ENCODE results near the gene LY6G6C. TPM values are rescaled to one million over a fixed set of nuclear protein-coding genes. Genes with fewer than 3 reads are reported as not detected.

The LY6G6C gene
- total RNA-seq, 1 experiment from 2014 or later: not detected

DNA sequence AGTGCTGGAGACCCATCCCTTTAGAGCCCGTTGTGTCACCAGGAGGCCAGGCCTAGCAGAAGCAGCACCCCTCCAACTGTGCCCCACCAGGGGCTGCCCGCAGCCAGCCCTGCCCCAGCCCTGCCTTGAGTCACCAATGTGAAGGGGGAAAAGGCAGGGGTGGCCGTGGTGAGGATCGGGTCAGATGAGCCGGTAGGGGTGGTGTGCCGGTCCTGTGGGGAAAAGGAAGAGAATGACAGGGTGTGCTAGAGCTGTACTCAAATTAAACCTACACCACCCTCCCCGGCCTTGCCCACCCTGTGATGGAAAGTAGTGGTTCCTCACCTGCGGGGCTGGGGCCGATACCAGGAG is 44.0 kb upstream of the LY6G6C start:
- Mint-ChIP-seq H3K9me3 (ENCODE audit: low read depth, unreplicated experiment) (no peaks in the 10 kb centered on the region), H3K36me3 (ENCODE audit: insufficient read depth, unreplicated experiment) (peaks cover 32% of the 10 kb centered on the region), H3K27me3 (ENCODE audit: unreplicated experiment) (no peaks in the 10 kb centered on the region), H3K4me1 (ENCODE audit: low read depth, unreplicated experiment) (peaks cover 21% of the 10 kb centered on the region), H3K27ac (ENCODE audit: unreplicated experiment) (no peak overlapping the region), H3K4me3 (ENCODE audit: low read depth, unreplicated experiment) (no peak overlapping the region)
- DNase-seq: no peak
- intact Hi-C loops (cut with micrococcal nuclease; ENCODE audit: unreplicated experiment): no loop called here
- TF ChIP-seq, protein P1, sequence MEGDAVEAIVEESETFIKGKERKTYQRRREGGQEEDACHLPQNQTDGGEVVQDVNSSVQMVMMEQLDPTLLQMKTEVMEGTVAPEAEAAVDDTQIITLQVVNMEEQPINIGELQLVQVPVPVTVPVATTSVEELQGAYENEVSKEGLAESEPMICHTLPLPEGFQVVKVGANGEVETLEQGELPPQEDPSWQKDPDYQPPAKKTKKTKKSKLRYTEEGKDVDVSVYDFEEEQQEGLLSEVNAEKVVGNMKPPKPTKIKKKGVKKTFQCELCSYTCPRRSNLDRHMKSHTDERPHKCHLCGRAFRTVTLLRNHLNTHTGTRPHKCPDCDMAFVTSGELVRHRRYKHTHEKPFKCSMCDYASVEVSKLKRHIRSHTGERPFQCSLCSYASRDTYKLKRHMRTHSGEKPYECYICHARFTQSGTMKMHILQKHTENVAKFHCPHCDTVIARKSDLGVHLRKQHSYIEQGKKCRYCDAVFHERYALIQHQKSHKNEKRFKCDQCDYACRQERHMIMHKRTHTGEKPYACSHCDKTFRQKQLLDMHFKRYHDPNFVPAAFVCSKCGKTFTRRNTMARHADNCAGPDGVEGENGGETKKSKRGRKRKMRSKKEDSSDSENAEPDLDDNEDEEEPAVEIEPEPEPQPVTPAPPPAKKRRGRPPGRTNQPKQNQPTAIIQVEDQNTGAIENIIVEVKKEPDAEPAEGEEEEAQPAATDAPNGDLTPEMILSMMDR (IDR thresholded peaks at IDR 0.05; ENCODE audit: unreplicated experiment): no peak
- CTCF ChIA-PET: no interaction called here
- no TSS peak for BruUV-seq (replicated peaks)

DNA sequence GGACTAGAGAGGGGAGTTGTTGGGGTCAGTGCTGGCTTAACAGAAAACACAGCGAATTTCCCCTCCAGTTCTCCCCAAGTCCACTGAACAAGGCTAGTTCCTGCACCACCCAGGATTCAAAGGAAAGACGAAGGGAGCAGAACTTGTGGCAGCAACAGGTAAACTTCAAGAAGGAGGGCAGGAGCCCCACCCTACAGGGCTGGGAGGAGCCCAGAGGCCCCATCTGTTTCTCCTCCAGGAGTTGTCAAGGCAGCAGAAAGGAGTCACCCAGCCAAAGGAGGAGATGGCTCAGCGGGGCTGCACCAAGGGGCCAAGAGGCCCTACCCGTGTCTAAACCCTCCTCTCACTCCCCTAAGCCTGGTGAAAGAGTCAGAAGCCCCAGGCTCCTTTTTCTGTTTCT is 42.7 kb upstream of the LY6G6C start:
- no peak overlapping the region for H3K27ac Mint-ChIP-seq (ENCODE audit: unreplicated experiment)
- H3K27me3 Mint-ChIP-seq (ENCODE audit: unreplicated experiment): no peaks in the 10 kb centered on the region
- peaks cover 40% of the 10 kb centered on the region for H3K36me3 Mint-ChIP-seq (ENCODE audit: insufficient read depth, unreplicated experiment)
- TF ChIP-seq, protein P1 (IDR thresholded peaks at IDR 0.05; ENCODE audit: unreplicated experiment): no peak
- no peak for DNase-seq
- TSS peak; percentile 31 for BruUV-seq (replicated peaks)
- intact Hi-C loops (cut with micrococcal nuclease; ENCODE audit: unreplicated experiment): no loop called here
- peaks cover 18% of the 10 kb centered on the region for H3K4me1 Mint-ChIP-seq (ENCODE audit: low read depth, unreplicated experiment)
- no peak overlapping the region for H3K4me3 Mint-ChIP-seq (ENCODE audit: low read depth, unreplicated experiment)
- H3K9me3 Mint-ChIP-seq (ENCODE audit: low read depth, unreplicated experiment): no peaks in the 10 kb centered on the region
- CTCF ChIA-PET: no interaction called here

DNA sequence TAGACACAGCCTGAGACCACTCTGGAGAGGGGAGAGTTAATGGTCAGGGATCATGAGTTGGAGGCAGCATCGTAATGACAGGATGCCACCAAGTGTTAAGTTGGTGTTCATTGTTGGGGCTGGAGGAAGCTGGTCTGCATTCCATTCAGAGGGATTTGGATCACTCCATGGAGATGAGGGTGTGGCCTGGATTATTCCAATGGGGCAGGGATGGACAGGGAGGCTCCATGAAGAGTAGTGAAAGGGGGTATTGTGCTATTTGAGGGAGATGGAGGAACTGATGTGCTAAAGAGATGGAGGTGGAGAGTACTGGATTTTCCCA is 42.0 kb upstream of the LY6G6C start:
- Mint-ChIP-seq H3K4me3 (ENCODE audit: low read depth, unreplicated experiment) (no peak overlapping the region), H3K27ac (ENCODE audit: unreplicated experiment) (peak overlapping the region; percentile 6), H3K36me3 (ENCODE audit: insufficient read depth, unreplicated experiment) (peaks cover 43% of the 10 kb centered on the region), H3K4me1 (ENCODE audit: low read depth, unreplicated experiment) (peaks cover 17% of the 10 kb centered on the region), H3K27me3 (ENCODE audit: unreplicated experiment) (no peaks in the 10 kb centered on the region), H3K9me3 (ENCODE audit: low read depth, unreplicated experiment) (no peaks in the 10 kb centered on the region)
- DNase-seq: no peak
- TF ChIP-seq, protein P1 (IDR thresholded peaks at IDR 0.05; ENCODE audit: unreplicated experiment): no peak
- no TSS peak for BruUV-seq (replicated peaks)
- intact Hi-C loops (cut with micrococcal nuclease; ENCODE audit: unreplicated experiment): no loop called here
- CTCF ChIA-PET: no interaction called here

DNA sequence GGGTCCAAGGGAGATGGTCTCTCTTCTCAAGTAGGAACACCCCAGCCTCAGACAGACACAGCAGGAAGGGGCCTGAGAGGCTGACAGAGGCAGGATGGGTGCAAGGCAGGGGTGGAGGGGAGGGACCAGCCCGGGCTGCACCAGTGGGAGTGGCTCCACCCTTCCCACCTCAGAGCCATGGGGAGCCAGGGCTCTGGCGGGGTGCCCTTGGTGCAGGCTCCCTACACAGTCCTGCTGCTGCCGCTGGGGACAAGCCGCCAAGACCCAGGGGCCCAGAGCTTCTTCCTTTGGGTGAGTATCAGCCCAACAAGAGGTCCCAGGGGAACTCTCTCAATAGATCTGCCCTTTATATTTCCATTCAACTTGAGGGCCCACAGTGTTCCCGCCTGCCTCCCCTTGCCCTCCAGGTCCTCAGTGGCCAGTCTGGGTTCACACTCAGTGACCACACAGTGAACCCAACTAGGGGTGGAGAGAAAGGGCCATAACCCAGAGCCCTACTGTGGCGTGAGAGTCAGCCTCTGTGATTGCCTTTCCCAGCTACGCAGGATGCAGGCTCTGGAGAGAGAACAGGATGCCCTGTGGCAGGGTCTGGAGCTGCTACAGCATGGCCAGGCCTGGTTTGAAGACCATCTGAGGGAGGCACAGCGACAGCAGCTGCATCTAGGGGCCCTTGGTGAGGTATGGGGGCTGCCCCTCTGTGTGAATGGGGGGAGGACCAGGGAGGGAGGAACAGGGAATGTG is 41.5 kb upstream of the LY6G6C start:
- Mint-ChIP-seq H3K9me3 (ENCODE audit: low read depth, unreplicated experiment) (no peaks in the 10 kb centered on the region), H3K4me3 (ENCODE audit: low read depth, unreplicated experiment) (no peak overlapping the region), H3K36me3 (ENCODE audit: insufficient read depth, unreplicated experiment) (peaks cover 43% of the 10 kb centered on the region), H3K27me3 (ENCODE audit: unreplicated experiment) (no peaks in the 10 kb centered on the region), H3K4me1 (ENCODE audit: low read depth, unreplicated experiment) (peaks cover 17% of the 10 kb centered on the region), H3K27ac (ENCODE audit: unreplicated experiment) (peak overlapping the region; percentile 6)
- CTCF ChIA-PET: no interaction called here
- intact Hi-C loops (cut with micrococcal nuclease; ENCODE audit: unreplicated experiment): no loop called here
- TF ChIP-seq, protein P1 (IDR thresholded peaks at IDR 0.05; ENCODE audit: unreplicated experiment): no peak
- BruUV-seq (replicated peaks): no TSS peak
- no peak for DNase-seq
